Muscle of back (tissue), 11 donors: ENCODE measurements around the gene FANCC. TPM values are rescaled to one million over a fixed set of nuclear protein-coding genes. Genes with fewer than 3 reads are reported as not detected.

Experiments used
- DNase-seq, 3 donors: peaks; one replicate each; pipeline versions ENCODE4 v3.0.0 to v3.0.0-alpha.2; 2013
- polyA plus RNA-seq, 10 donors: library from polyadenylated mRNA; unstranded; fragments of 120-200 nt; gene quantifications; one replicate each; pipeline ENCODE4 v1.2.1, GENCODE V29; 2013; ENCODE audit not compliant: insufficient read length in 10 of 10

The FANCC gene
- polyA plus RNA-seq, 10 donors = 10.6 to 18.9 (median 15.4) TPM

DNA sequence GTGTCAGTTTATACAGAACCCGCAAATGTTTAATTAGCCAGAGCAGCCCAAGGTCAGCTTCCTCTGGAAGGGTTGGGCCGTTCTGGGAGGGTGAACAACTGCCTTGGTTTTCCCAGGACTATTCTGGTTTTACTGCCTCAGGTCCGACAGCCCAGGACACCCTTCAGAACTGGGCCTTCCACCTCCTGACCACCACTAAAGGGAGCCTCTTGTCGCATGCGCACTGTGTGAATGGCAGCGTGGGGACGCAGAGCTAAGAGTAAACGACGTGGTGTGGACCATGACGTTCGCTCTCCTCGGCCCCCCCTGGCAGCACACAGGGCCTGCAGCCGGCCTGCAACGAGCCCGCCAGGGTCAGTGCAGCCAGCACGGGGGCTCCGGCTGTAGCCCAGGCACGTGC lies 214.9 kb downstream of the FANCC start:
- DNase-seq = no peak

GRCh38 chr9:95102001-95102433 lies 215.5 kb downstream of the FANCC start:
- DNase-seq = no peak

DNA sequence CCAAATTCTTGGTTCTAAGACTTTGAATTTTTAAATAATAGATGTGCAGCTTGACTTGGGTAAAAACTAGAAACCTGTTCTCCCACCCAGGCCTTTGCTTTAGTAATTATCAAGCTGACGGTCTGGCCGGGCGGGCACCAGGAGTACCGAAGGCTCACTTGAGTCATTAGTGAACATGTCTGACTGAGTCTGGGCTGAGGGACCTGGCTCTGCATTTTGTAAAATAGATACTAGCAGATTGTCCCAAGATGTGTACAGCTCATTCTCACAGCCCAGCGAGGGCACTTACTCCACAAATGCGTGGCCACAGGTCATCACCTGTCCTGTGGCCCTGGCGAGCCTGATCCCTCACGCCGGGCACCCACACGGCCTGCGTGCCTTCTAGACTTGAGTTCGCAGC lies 216.2 kb downstream of the FANCC start:
- DNase-seq = no peak

DNA sequence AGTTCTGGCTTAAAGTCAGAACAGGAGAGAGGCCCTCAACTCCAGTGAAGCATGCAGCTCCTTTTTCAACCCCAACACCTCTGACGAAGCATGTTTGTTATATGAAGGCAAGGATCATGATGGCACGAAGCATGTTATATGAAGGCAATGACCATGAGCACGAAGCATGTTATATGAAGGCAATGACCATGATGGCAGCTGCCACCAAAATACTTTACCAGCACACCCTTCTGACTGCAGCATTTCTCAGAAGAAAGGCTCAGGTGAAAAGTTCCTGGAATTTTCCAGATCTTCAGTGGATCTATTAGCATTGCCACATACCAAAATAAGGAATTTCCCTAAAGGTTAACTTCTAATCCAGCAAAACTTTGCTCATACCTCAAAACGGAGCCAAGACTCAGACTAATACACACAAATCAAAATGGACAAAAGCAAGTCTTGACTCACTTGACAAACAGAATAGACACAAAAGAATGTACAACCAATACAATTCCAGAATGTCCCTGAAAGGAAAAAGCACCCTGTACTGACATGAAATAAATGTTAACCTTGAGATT lies 217.4 kb downstream of the FANCC start:
- DNase-seq = no peak

- no peak for DNase-seq
Observed at GRCh38 chr9:95099321-95100070, 218.0 kb downstream of the FANCC start.

DNA sequence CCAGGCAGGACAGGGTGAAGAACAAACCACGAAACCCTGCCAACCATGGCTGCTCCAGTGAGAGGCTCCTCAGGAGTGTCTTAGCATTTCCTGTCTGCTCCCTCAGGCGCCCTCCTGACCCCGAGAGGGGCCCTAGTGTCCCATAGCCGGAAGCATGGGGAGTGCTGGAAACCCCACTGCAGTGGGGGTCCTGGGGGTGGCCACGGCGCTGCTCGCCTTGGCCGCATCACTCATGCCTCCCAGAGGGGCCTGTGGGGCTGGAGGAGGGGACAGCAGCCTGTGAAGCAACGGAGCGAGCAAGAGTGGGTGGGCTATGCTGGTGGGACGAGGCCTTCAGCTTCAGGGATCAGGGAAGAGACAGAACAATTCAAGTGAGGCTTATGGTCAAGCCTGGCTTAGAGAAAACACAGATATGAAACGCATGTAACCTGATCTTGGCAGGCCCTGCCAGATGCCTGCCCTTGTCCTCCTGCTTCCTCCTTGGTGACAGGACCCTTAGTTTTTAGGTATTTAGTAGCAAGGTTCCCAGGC lies 219.1 kb downstream of the FANCC start:
- no peak for DNase-seq

DNA sequence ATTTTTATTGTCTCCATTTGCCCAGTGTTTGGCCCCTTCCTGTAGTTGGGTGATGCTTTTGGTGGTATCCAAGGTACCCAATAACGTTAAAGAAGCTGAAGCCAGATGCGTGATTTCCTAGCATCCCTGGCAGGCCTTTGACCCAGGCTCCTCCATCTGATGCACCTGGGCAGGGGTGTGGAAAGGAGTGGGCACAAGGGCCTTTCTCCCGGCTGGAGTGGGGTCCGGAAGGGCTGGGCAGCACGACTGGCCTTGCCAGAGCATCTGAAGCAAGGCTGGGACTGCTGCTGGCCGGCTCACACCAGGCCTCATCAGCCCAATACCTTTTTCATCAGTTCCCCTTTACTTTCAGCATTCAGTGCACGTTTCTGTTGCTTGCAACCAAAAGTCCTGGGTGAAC lies 220.2 kb downstream of the FANCC start:
- DNase-seq = no peak

GRCh38 chr9:95096807-95097206 lies 220.7 kb downstream of the FANCC start:
- no peak for DNase-seq

DNA sequence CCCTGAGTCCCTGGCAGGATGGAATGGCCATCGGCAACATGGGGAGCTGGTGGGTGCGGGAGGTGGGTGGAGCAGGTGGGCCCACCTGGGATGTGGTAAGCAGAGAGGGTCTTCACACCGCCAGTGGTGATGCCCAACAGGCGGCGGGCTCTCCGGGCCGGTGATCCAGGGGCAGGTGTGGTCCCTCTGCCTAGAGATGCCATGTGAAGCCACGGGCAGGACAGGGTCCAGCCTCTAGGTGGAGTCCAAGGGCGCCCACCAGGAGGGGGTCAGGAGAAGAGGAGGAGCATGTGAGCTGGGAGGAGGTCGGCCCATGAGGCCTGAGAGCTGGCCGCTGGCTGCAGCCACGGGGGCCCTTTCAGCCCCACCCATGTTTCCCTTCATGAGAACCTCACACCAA lies 221.1 kb downstream of the FANCC start:
- no peak for DNase-seq

DNA sequence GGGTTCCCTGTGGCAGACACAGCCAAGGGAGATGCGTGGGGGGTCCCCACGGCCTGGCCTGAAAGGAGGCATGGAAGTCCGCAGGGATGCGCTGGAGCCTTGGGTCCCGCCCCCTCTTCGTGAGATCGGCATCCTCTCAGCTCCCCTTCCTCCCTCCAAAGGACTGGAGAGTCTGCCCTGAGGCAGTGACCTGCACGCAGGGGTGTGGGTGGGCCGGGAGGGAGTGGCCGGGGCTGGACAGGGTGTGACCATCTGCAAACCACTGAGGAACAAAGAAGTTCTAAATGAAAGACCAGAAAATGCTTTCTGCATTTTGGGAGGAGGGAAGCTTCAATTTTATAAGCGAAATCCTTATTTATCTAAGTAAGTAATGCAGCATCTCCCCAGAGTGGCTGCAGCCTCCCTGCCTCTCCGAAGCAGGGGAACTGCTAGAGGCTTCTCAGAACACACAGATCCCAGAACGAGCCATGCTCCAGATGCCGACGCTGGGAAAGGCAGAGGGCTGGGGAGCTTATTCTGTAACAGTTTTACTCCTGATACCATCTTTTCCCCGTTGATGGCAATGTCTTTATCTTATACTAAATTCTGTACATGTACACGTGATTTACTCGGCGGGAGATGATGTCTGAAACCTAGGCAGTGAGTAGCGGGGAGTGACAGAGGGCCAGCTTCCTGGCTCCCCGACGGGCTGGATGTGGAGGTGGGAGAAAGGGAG lies 221.7 kb downstream of the FANCC start:
- no peak for DNase-seq

DNA sequence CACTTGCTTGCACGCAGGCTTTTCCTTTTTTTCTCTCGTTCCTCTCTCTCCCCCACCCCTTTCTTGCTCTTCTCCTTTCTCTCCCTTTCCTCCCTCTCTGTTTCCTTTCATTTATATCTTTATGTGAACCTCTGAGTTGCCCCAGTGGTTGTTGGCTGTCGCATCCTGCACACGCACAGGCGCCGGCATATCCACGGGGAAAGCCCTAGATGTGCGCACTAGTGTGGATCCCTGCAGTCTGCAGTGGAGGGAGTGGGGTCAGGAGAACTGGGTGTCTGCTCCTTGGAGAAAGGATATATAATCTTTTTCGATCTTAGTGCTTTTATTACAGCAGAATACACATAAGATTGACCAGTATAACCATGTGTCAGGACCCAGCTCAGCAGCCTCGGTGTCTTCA lies 223.5 kb downstream of the FANCC start:
- DNase-seq = no peak

DNA sequence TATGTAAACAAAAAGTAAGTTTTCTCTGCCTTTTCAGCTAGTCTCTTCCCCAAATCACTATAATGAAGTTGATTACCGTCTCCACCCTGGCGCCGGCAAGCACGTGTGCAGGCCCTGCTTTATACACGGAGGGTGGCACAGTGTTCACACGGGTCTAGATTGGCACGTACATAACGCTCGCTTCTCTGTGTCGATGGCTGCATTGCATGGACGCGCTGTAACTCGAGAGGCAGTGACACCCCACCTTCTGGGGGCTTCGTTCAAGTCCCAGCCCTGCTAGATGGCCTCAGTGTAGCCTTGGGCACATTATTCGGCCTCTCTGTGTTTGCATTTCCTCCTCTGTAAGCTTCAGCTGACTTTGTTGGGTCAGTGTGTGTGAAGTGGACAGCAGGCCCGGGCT lies 223.9 kb downstream of the FANCC start:
- DNase-seq = no peak

GRCh38 chr9:95092262-95093072 lies 225.0 kb downstream of the FANCC start:
- DNase-seq = peak in 2 of 3 donors; percentile 55 to 62

GRCh38 chr9:95091601-95092261 lies 225.8 kb downstream of the FANCC start:
- DNase-seq = peak in 1 of 3 donors; percentile 46

- peak in 2 of 3 donors; percentile 40 to 65 for DNase-seq
Observed at GRCh38 chr9:95090871-95091577, 226.5 kb downstream of the FANCC start.

DNA sequence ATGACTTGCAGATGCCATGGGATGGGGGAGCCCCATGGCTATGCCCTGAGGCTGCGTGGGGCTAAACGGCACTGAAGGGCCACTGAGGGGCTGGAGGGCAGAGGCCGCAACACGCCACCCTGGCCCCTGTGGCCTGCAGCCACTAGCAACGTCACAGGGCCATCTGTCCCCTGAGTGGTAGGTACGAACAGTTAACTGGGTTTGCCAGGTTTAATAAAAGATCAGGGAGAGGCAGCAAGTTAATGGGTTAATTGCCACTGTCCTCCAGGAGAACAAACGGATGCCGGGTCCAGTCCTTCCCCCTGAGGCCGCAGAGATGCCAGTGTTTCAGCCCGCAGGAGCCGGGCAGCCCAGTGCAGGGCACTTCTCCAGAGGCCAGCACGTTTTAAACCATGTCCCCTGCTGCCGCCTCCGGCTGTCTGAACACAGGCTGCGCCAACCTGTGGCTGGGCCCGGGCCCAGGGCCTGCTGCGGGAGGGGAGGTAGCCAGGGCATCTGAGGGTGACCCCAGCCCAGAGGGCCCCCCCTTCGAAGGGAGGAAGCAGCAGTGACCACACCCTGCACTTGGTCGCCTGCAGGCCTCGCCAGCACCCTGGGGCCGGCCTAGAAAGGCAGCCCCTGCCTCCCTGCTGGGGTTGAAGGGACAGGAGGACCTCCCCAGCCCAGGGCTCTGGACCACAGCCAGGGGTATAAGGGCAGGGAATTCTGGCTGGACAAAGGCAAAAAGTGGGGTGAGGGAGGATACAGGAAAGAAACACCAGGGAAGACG lies 227.3 kb downstream of the FANCC start:
- DNase-seq = peak in 2 of 3 donors; percentile 39 to 57

- no peak for DNase-seq
Observed at GRCh38 chr9:95089257-95090022, 228.1 kb downstream of the FANCC start.

GRCh38 chr9:95088421-95089161 lies 228.9 kb downstream of the FANCC start:
- no peak for DNase-seq
